CD4-positive, alpha-beta T cell treated with Interleukin-17A for 1 hour (primary cell): ENCODE measurements around the gene GSDME.

ENCODE experiments used
- DNase-seq: peaks from one replicate; pipeline ENCODE4 v3.0.0-alpha.2; 2020

Gene GSDME

GRCh38 chr7:24701261-24702235 is 55.7 kb downstream of the GSDME start:
- DNase-seq, result no peak

- DNase-seq, result no peak
Observed at GRCh38 chr7:24700521-24701260, 56.6 kb downstream of the GSDME start.

GRCh38 chr7:24698531-24699266 is 58.6 kb downstream of the GSDME start:
- DNase-seq, result no peak

GRCh38 chr7:24697416-24697815 is 59.8 kb downstream of the GSDME start:
- DNase-seq, result no peak

- no peak for DNase-seq
Observed at GRCh38 chr7:24692592-24692991, 64.7 kb downstream of the GSDME start.

- DNase-seq, result no peak
Observed at GRCh38 chr7:24690251-24690650, 67.0 kb downstream of the GSDME start.

GRCh38 chr7:24685708-24686107 is 71.6 kb downstream of the GSDME start:
- no peak for DNase-seq

GRCh38 chr7:24670782-24671181 is 86.5 kb downstream of the GSDME start:
- no peak for DNase-seq

- no peak for DNase-seq
Observed at GRCh38 chr7:24669971-24670591, 87.2 kb downstream of the GSDME start.

- no peak for DNase-seq
Observed at GRCh38 chr7:24668927-24669635, 88.2 kb downstream of the GSDME start.

- DNase-seq, result peak; percentile 64
Observed at GRCh38 chr7:24665564-24666294, 91.5 kb downstream of the GSDME start.

- DNase-seq, result no peak
Observed at GRCh38 chr7:24660546-24660945, 96.7 kb downstream of the GSDME start.

GRCh38 chr7:24659505-24659904 is 97.8 kb downstream of the GSDME start:
- no peak for DNase-seq

GRCh38 chr7:24657980-24658379 is 99.3 kb downstream of the GSDME start:
- DNase-seq, result no peak

- no peak for DNase-seq
Observed at GRCh38 chr7:24656608-24657007, 100.7 kb downstream of the GSDME start.

GRCh38 chr7:24654305-24654704 is 103.0 kb downstream of the GSDME start:
- no peak for DNase-seq

GRCh38 chr7:24653316-24654085 is 103.8 kb downstream of the GSDME start:
- DNase-seq, result no peak

- DNase-seq, result no peak
Observed at GRCh38 chr7:24652251-24652939, 104.9 kb downstream of the GSDME start.
